Peyer's patch (tissue), 4 donors: ENCODE data around the gene ATG7.

Source experiments
- CTCF ChIP-seq, 6 experiments: fragments of 450-650 bp in 4 of 6; fragments of 200-600 bp in 2 of 6; sonication (generic) in 1 of 6; IDR thresholded peaks; one replicate each; pipeline ENCODE4 v1.5.1; 2017 to 2019; ENCODE audit warnings: antibody characterized with exemption in 6 of 6, mild to moderate bottlenecking in 3 of 6, moderate library complexity in 1 of 6
- POLR2A ChIP-seq, 2 donors: fragments of 450-650 bp; IDR thresholded peaks; one replicate each; pipeline ENCODE4 v1.5.1; 2017; ENCODE audit warnings: antibody characterized with exemption in 2 of 2, mild to moderate bottlenecking in 2 of 2, moderate library complexity in 2 of 2

GRCh38 chr3:11272906-11273574 is 843 bp downstream of the ATG7 start:
- TF ChIP-seq POLR2A (IDR thresholded peaks at IDR 0.05) = no peak
- no peak for TF ChIP-seq CTCF (IDR thresholded peaks at IDR 0.05)
